Natural killer cell (primary cell): ENCODE measurements around the gene SERTAD4. TPM values are rescaled to one million over a fixed set of nuclear protein-coding genes. Genes with fewer than 3 reads are reported as not detected.

Source experiments
- ATAC-seq, 3 donors: fragments of 150-1000 bp in 2 of 3; fragments of 200-7000 bp in 1 of 3; cut with Tn5 transposase; 1 replicate in 1 of 3; 2 replicates in 2 of 3; pipeline ENCODE4 v1.10.0; 2021; ENCODE audit warnings: mild to moderate bottlenecking in 2 of 3, moderate library complexity in 2 of 3
- DNase-seq, 2 donors: peaks; one replicate each; pipeline versions ENCODE4 v3.0.0 to v3.0.0-alpha.2; 2013 to 2021; ENCODE audit warnings: mixed read lengths in 1 of 2
- H3K27ac ChIP-seq: one replicate; pipeline ENCODE4 v1.5.1; 2013; ENCODE audit warnings: mild to moderate bottlenecking, low read length
- H3K27me3 ChIP-seq: one replicate; pipeline ENCODE4 v1.6.1; 2013; ENCODE audit warnings: low read length; ENCODE audit not compliant: control insufficient read depth, insufficient read depth
- H3K36me3 ChIP-seq: one replicate; pipeline ENCODE4 v1.6.1; 2013; ENCODE audit warnings: low read length; ENCODE audit not compliant: control insufficient read depth, insufficient read depth
- H3K4me1 ChIP-seq: one replicate; pipeline ENCODE4 v1.6.1; 2013; ENCODE audit warnings: low read length; ENCODE audit not compliant: control insufficient read depth, insufficient read depth
- H3K4me3 ChIP-seq: one replicate; pipeline ENCODE4 v1.5.1; 2013; ENCODE audit warnings: low read length
- H3K9me3 ChIP-seq: one replicate; pipeline ENCODE4 v1.6.1; 2013; ENCODE audit warnings: low read length; ENCODE audit not compliant: control insufficient read depth, insufficient read depth
- H3K27ac Mint-ChIP-seq, 2 donors: one replicate each; pipeline ENCODE4 v1.8.0; 2022; ENCODE audit warnings: mild to moderate bottlenecking in 2 of 2, mixed read lengths in 2 of 2, moderate library complexity in 1 of 2
- H3K27me3 Mint-ChIP-seq, 2 donors: one replicate each; pipeline ENCODE4 v1.8.0; 2022; ENCODE audit warnings: low read depth in 2 of 2, mixed read lengths in 2 of 2
- H3K36me3 Mint-ChIP-seq: one replicate; pipeline ENCODE4 v1.8.0; 2022; ENCODE audit warnings: mixed read lengths
- H3K4me1 Mint-ChIP-seq, 2 donors: one replicate each; pipeline ENCODE4 v1.8.0; 2022; ENCODE audit warnings: mixed read lengths in 2 of 2
- H3K4me3 Mint-ChIP-seq: one replicate; pipeline ENCODE4 v1.8.0; 2022; ENCODE audit warnings: mild to moderate bottlenecking, moderate library complexity, mixed read lengths
- H3K9me3 Mint-ChIP-seq, 2 donors: one replicate each; pipeline ENCODE4 v1.8.0; 2022; ENCODE audit warnings: mixed read lengths in 2 of 2
- CTCF ChIP-seq: fragments of 200-600 bp; IDR thresholded peaks from one replicate; pipeline ENCODE4 v1.8.0; 2022; ENCODE audit warnings: antibody characterized with exemption
- WGBS: methylation state at CpG from one replicate; pipeline ENCODE4 v1.1.7; 2013; ENCODE audit warnings: missing lambda C conversion rate; ENCODE audit not compliant: insufficient coverage; 5-methylcytosine and 5-hydroxymethylcytosine counted together
- intact Hi-C: fragments of 100-400 bp; cut with micrococcal nuclease; formaldehyde crosslinking; loops from one replicate; pipeline ENCODE4 v1.14.2; 2022
- total RNA-seq, 4 donors: library from RNA; stranded (reverse); fragments of 120-200 nt in 1 of 4; gene quantifications; one replicate each; pipeline versions ENCODE4 v1.2.3 to v1.2.4, GENCODE V29; 2013 to 2022

Gene SERTAD4
- total RNA-seq, 3 donors from 2014 or later (not counting 1 experiment from before 2014, with no cell fraction given) = not detected

GRCh38 chr1:210222340-210223006 lies 10.1 kb upstream of the SERTAD4 start:
- Histone ChIP-seq H3K4me3 (no peak overlapping the region), H3K9me3 (no peaks in the 10 kb centered on the region), H3K27ac (no peak overlapping the region), H3K36me3 (no peaks in the 10 kb centered on the region), H3K27me3 (no peaks in the 10 kb centered on the region), H3K4me1 (no peaks in the 10 kb centered on the region)
- no peaks in the 10 kb centered on the region for H3K36me3 Mint-ChIP-seq
- DNase-seq = no peak
- H3K27ac Mint-ChIP-seq = no peak overlapping the region
- H3K9me3 Mint-ChIP-seq = no peaks in the 10 kb centered on the region
- intact Hi-C loops = no loop called here
- H3K4me1 Mint-ChIP-seq = no peaks in the 10 kb centered on the region
- TF ChIP-seq CTCF = no peak
- WGBS = 50% methylated on average over 6 of the region's 6 CpGs
- ATAC-seq = no peak
- no peak overlapping the region for H3K4me3 Mint-ChIP-seq
- peaks cover 13 to 22% of the 10 kb centered on the region in 2 donors for H3K27me3 Mint-ChIP-seq

- no peaks in the 10 kb centered on the region for H3K36me3 Mint-ChIP-seq
- no peaks in the 10 kb centered on the region for H3K9me3 Mint-ChIP-seq
- ATAC-seq = no peak
- intact Hi-C loops = no loop called here
- no peaks in the 10 kb centered on the region for H3K4me1 ChIP-seq
- H3K4me3 ChIP-seq = no peak overlapping the region
- H3K27ac Mint-ChIP-seq = no peak overlapping the region
- no peak overlapping the region for H3K27ac ChIP-seq
- DNase-seq = no peak
- H3K4me1 Mint-ChIP-seq = no peaks in the 10 kb centered on the region
- H3K9me3 ChIP-seq = no peaks in the 10 kb centered on the region
- WGBS = 72% methylated on average over 5 of the region's 5 CpGs
- no peak for TF ChIP-seq CTCF
- H3K36me3 ChIP-seq = no peaks in the 10 kb centered on the region
- no peak overlapping the region for H3K4me3 Mint-ChIP-seq
- H3K27me3 ChIP-seq = no peaks in the 10 kb centered on the region
- peaks cover 11 to 22% of the 10 kb centered on the region in 2 donors for H3K27me3 Mint-ChIP-seq
These were observed 9.2 kb upstream of the SERTAD4 start for GRCh38 chr1:210223226-210223904.

- WGBS = 77% methylated on average over 1 of the region's 1 CpG
- Histone ChIP-seq H3K9me3 (no peaks in the 10 kb centered on the region), H3K4me1 (peaks cover 1% of the 10 kb centered on the region), H3K27ac (no peak overlapping the region), H3K27me3 (peaks cover 17% of the 10 kb centered on the region), H3K4me3 (no peak overlapping the region), H3K36me3 (no peaks in the 10 kb centered on the region)
- H3K27ac Mint-ChIP-seq = no peak overlapping the region
- ATAC-seq (no peak), DNase-seq (no peak)
- intact Hi-C loops = no loop called here
- TF ChIP-seq CTCF = no peak
- peaks cover 6% of the 10 kb centered on the region in 2 donors for H3K4me1 Mint-ChIP-seq
- H3K9me3 Mint-ChIP-seq = no peaks in the 10 kb centered on the region
- no peak overlapping the region for H3K4me3 Mint-ChIP-seq
- H3K27me3 Mint-ChIP-seq = peaks cover 22 to 29% of the 10 kb centered on the region in 2 donors
- H3K36me3 Mint-ChIP-seq = no peaks in the 10 kb centered on the region
These were observed 4.4 kb upstream of the SERTAD4 start for GRCh38 chr1:210228158-210228557.
